Eye (tissue), 1 donor: ENCODE data around the gene LYZL1.
A peak's percentile ranks its signal among the peaks of the same experiment; 100 is the strongest.
"Not testable (repeated sequence)": the region's sequence is repeated elsewhere in the genome, so short reads cannot be mapped to it uniquely, and the experiment has no call there.

Source experiments
- DNase-seq: peaks from one replicate; pipeline ENCODE4 v3.0.0-alpha.2; 2015

LYZL1 gene

GRCh38 chr10:29310463-29310862 lies 21.6 kb downstream of the LYZL1 start:
- not testable (repeated sequence) for DNase-seq

- DNase-seq: no peak
Observed at GRCh38 chr10:29313071-29313470, 24.2 kb downstream of the LYZL1 start.

- no peak for DNase-seq
Observed at GRCh38 chr10:29314726-29315125, 25.9 kb downstream of the LYZL1 start.

DNA sequence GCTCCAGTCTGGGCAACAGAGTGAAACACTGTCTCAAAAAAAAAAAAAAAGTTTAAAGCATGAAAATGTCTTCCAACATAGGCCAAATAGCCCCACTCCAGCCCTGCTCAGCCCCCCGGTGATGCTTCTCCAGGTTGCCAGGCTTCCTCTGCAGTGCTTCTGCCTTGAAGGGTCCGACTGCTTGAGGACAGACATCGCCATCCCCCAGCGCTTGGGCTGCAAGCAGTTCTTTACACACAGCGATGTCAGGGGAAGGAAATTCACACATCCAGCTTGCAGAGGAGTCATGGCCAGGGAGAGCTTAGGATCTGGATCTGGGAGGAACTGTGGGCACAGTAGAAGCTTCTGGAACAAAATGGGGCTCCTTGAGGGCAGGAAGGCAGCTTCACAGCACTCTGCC lies 26.9 kb downstream of the LYZL1 start:
- no peak for DNase-seq

DNA sequence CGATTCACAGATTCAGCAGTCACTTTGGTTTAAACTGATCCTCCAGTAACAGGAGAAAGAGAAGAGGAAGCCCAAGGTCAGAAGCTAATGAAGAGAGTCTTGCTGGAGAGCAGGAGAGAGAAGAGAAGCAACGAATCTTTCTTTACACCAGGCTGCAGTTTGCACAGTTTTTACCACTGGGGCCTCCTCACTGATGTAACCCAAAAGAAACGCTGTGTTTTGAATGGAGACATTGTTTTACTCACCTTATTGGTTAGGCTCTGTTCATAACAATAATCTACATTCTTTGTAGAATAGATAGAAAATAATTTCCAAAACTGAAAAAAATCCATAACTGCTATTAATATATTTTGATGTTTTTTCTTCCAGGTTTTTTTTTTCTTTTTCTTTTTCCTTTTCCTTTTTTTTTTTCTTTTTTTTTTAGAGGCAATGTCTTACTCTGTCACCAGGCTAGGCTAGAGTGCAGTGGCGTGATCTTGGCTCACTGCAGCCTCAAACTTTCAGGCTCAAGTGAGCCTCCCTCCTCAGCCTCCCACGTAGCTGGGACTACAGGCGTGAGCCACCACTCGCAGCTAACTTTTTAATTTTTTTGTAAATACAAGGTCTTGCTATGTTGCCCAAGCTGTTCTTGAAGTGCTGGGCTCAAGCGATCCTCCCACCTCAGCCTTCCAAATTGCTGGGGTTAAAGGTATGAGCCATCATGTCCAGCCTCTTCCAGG lies 27.6 kb downstream of the LYZL1 start:
- DNase-seq: peak; percentile 10

DNA sequence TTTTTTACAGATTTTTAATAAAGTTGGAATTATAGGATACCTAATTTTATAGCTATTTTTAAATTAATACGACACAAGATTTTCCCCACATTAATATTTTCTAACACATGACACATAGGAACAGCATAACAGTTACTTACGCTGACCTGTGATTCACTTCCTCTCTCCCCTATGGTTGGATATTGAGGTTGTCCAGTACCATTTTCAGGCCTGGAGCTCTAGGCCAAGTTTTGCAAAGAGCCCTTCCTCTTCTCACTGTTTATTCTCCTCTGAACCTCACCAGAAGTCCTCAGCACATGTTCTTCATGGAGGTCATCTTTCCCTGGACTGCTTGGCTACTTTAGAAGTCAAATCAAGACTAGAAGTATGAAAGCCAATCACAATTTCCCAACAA lies 28.2 kb downstream of the LYZL1 start:
- DNase-seq: no peak

DNA sequence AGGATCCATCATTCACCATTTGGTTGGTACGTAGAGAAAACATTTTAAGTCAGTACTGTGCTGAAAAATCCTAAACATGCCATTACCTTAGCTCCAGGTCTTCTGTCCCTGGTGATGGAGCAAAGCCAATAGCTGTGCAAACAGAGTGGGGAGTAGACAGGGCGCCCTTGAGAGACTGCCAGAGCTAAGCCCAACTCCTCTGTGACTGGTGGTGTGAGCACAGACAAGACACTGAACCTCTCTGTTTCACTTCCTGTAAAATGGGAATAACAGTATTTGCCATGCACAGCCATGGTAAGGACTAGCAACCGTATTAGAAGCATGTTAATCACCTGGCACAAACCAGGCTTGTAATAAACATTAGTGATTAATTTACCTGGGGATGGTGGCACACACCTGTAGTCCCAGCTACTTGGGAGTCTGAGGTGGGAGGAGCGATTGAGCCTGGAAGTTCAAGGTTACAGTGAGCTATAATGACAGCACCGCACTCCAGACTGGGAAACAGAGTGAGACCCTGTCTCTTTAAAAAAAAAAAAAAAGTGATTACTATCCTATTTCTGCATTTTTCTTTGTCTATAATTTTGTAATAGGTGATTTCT lies 28.7 kb downstream of the LYZL1 start:
- DNase-seq: no peak

DNA sequence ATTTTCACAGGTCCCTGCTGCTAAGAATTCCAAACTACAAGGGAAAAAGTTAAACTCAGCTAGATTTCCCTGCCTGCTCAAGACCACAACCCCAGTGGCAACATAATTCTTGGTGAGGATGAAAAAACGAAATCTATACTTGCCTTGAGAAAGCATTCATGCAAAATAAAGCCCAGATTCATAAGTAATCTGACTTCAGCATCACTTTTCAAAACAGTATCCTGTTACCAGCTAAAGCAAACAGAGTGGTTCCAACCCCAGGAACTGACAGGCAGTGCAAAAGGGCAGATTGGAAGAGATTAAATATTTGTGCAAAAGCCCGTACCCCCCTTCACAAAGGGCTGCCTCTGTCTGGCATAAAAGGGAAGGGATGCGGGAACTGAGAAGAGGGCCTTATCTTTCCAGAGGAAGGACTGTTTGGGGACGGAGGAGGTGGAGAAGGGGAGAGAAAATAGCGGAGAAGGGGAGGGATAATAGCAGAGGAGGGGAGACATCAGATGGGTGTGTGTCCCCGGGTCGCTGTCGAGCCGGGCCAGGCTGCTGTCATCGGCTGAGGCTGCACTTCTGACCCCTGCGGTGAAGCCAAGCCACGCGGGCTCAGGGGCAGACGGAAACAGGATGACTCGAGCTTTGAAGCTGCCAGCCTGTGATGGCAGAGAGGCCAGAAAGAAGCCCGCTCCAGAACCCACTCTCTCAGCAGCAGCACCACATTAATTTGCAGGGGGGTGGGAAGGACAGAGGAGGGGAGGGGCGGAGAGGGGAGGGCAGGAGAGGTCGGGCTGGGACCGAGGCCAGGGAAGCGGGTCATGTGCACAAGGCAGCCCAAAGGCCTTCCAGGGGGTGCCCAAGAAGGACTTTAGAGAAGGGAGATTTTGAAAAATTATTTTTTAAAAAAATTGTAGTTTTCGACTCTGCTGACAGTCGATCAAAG lies 29.5 kb downstream of the LYZL1 start:
- DNase-seq: peak; percentile 54

DNA sequence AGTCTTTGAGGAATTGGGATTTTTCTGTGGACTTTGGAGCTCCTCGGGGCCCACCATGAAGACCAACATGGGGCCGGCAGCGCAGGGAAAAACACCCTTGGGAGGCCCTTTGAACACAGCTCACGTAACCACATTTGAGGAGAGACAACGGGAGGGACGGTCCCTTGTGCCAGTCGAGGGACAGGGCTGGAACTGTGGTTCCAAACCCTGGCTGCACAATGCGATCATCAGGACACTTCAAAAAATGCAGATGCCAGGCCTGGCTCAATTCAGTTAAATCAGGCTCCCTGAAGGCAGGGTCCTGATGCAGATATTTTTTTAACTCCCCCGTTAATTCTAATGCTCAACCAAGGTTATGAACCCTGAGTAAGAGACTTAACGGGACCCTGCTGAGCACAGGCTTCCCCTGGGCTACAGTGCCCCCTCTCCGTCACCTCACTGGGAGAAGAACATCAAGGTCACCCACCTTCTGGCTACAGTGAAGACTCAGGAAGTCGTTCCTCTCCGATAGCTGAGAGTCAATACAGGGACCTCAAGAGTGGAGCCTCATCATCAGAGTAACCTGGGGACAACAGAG lies 30.4 kb downstream of the LYZL1 start:
- DNase-seq: no peak

GRCh38 chr10:29320680-29321121 lies 31.8 kb downstream of the LYZL1 start:
- DNase-seq: not testable (repeated sequence)

GRCh38 chr10:29321656-29322055 lies 32.8 kb downstream of the LYZL1 start:
- DNase-seq: no peak

DNA sequence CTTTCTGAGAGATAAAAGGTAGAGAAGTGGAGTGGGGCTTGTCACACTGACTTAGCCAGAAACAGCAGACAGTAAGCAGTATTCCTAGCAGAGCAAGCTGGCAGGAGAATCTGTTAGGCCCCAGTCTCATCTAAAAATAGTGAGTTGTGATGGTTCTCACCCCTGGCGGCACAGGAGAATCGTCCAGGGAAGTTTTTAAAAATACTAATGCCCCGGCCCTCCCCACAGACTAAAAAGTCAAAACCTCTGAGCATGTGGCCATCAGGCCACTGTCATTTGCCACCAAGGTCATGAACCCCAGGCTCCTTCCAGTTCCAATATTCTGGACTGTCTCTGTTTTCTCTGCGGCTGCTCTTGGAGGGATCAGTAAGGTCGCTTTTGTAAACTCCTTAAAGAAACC lies 34.0 kb downstream of the LYZL1 start:
- DNase-seq: no peak

DNA sequence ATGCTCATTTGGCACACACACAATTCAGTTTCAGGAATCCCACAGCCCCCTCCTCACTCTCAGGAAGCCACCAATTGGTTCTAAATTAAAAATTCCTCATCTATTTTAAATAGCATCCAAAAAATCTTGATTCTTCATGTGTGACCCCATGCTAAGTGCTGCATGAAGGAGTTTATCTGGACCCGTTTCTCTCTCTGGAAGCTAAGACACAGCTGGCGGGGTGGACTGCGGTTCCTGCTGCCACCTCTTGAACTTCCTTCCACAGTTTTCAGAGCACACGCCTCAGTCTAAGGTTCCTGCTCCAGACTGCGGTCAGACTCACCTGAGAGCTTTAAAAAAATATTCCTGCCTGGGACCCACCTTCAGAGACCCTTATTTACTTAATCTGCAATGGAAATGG lies 34.5 kb downstream of the LYZL1 start:
- no peak for DNase-seq

GRCh38 chr10:29324220-29324841 lies 35.5 kb downstream of the LYZL1 start:
- no peak for DNase-seq

GRCh38 chr10:29326299-29326698 lies 37.4 kb downstream of the LYZL1 start:
- no peak for DNase-seq

DNA sequence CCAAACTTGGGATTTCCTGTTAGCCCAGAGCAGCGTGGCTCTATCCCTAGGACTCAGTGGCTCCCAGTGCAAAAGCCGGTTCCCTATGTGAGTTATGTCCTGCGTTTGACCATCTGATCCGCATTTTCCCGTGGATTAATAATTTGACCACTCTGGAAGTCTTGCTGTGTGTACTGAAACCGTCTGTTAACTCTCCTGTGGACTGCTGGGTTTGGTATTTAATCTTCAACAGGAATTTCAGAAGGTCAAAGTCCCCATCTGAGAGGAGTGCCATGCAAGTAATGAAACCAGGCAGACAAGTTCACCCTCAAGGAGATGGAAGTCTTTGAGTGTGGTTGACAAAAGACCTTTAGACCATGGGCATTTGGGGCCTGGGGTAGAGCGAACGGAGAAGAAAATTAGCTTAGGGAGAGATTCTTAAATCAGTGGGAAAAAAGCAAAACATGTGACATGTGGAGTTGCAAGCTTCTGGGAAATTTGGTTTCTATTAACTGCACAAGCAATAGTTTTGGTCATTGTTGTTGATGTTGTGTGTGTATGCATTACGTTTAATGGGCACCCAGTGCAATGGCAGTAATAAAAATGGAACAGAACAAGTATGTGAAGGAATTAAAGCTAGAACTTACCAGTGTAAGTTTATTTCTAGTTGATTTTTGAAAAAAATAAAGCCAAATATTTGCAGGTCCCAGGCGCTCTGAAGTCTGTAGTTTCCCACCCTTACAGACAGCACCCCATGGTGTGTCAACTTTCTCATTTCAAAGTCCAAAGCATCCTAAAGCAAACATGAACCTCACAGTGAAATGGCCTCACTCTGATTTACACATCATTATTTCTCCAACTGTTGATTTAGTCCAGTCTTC lies 38.2 kb downstream of the LYZL1 start:
- no peak for DNase-seq

DNA sequence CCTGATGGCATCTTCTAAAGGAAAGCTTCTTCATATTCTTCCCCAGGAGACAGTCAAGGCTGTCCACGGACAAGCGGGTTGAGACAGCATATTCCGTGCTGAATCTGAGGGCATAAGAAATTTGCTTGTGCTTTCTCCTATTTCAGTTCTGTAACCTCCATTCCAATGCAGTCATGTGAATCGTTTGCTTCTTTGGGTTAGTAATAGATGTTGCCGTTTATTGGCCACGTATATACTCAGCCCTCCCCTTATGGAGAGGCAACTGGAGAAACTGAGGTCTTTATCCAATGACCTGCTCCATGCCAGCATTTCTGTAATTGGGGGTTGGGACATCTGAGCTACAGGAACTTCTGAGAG lies 38.9 kb downstream of the LYZL1 start:
- DNase-seq: no peak

- no peak for DNase-seq
Observed at GRCh38 chr10:29328983-29329382, 40.1 kb downstream of the LYZL1 start.

- no peak for DNase-seq
Observed at GRCh38 chr10:29329420-29329819, 40.5 kb downstream of the LYZL1 start.

DNA sequence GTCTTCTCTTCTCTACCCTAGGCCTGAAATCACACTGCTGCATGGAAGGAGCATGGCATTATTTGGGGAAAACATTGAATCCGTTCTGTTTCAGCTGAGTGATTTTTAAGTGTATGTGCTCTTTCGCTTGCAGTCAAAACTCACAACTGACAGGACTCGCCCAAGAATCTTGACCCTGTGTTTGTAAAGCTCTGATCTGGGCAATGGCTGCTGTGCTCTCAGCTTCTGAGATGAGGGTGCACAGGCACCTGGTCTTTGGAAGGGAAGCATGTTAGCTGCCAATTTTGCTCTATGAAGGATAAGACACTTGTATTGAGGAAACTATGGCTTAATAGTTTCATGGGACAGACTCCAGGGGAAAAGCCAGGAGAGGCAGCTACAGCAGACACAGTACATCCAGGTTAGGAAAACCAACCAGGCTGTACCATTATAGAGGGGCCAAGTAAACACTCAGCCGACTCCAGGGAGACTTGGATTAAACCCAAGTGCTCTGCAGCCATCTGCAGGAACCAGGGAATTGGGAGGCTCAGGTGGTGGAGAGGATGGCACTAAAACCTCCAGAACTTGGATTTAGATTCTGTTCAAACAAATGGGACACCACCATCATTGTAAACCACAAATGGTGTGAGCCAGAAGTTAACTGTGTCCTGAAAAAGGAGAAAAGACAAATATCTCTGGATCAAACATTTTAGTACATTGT lies 43.3 kb downstream of the LYZL1 start:
- no peak for DNase-seq

DNA sequence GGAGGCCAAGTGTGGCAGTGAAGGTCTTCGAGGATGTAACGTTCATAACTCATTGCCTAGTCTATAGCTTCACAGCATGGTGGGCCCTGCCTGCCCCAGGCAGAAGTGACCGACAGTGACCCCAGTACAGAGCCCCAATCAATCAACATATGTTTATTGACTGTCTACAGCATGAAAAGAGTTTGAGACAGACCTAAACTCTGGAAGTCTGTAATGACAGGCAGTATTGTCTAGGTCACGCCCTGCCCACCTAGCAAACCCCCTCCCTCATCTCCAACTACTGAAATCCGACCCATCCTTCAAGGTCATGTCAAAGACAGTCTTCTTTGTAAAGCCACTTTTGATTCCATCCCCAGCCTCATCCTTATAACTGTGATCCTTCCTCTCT lies 43.9 kb downstream of the LYZL1 start:
- DNase-seq: no peak
